ENCODE data around the gene PPP2R1A.
"Not testable (repeated sequence)": the region's sequence is repeated elsewhere in the genome, so short reads cannot be mapped to it uniquely, and the experiment has no call there.

The PPP2R1A gene

DNA sequence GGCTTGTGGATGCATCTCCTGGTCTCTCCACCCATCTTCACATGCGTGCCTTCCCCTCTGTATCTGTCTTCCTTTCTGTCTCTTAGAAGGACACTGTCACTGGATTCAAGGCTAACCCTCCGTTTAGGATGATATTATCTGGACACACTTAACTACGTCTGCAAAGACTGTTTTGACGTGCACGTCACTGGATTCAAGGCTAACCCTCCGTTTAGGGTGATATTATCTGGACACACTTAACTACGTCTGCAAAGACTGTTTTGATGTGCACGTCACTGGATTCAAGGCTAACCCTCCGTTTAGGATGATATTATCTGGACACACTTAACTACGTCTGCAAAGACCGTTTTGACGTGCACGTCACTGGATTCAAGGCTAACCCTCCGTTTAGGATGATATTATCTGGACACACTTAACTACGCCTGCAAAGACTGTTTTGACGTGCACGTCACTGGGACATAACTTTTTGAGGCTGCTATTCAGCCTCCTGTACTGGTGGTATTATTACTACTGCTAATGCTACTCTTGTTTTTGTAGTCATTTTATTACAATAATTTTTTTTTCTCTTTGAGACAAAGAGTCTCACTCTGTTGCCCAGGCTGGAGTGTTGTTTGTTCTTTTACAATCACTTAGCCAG is 11.0 kb downstream of the PPP2R1A start:
- not testable (repeated sequence) for DNase-seq (ENCODE audit: low read depth)

GRCh38 chr19:52206481-52206880 is 16.6 kb downstream of the PPP2R1A start:
- no peak for DNase-seq (ENCODE audit: low read depth)

GRCh38 chr19:52211203-52211602 is 21.4 kb downstream of the PPP2R1A start:
- DNase-seq (ENCODE audit: low read depth), result no peak

DNA sequence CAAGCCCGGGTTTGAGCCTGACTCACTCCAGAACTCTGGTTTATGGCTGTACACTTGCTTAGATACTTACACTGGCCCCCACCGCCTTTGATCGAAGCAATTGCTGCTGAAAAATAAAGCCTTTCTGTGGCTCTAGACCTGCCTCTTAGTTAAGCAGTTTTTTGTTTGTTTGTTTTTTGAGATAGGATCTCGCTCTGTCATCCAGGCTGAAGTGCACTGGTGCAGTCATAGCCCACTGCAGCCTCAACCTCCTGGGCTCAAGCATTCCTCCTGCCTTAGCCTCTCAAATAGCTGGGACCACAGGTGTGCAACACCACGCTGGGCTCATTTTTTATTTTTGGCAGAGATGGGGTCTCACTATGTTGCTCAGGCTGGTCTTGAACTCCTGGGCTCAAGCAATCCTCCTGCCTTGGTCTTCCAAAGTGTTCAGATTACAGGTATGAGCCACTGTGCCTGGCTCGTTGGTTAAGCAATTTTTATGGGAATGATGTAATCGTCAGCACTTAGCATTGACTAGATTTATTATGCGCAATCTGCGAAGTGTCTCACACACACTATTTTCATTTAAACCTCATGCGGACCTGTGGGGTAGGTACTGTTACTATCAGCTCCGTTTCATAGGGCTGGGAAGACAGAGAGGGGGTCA is 22.2 kb downstream of the PPP2R1A start:
- no peak for DNase-seq (ENCODE audit: low read depth)

GRCh38 chr19:52212572-52213255 is 22.9 kb downstream of the PPP2R1A start:
- DNase-seq (ENCODE audit: low read depth), result no peak

GRCh38 chr19:52214241-52214640 is 24.4 kb downstream of the PPP2R1A start:
- DNase-seq (ENCODE audit: low read depth), result no peak

DNA sequence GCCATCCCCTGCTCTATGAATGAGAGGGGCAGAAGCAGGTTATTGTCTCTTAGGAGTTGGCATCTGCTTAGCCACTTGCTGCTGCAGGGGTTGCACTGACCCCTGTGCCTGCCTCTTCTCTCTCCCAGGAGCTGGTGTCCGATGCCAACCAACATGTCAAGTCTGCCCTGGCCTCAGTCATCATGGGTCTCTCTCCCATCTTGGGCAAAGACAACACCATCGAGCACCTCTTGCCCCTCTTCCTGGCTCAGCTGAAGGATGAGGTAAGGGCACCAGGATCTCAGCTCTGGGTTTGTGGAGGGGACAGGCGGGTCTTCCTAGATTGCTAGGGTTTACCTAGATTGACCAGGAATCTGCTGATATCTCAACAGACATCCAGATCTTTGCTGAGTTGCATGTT is 26.5 kb downstream of the PPP2R1A start:
- no peak for DNase-seq (ENCODE audit: low read depth)

DNA sequence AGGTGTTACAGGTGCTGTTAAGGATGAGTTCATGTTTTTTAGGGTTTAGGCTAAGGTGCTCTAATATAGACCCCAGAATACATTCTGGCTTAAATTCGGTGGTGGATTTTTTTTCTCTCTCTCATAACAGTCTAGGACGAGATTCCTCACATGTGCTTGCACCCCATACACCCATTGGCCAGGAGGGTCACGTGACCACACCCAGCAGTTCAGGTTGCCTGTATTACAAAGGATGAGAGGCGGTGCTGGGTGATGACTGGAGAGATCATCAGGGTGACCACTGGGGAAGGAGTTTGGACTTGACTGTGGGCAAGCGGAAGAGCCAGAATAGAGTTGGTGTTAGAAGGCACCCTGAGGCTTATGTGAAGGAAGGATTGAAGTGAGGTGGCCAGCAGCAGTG is 27.7 kb downstream of the PPP2R1A start:
- DNase-seq (ENCODE audit: low read depth), result no peak

- no peak for DNase-seq (ENCODE audit: low read depth)
These were observed 29.8 kb downstream of the PPP2R1A start for GRCh38 chr19:52219611-52220010.

GRCh38 chr19:52221031-52221430 is 31.2 kb downstream of the PPP2R1A start:
- DNase-seq (ENCODE audit: low read depth), result no peak

GRCh38 chr19:52221831-52222375 is 32.1 kb downstream of the PPP2R1A start:
- DNase-seq (ENCODE audit: low read depth), result peak; percentile 51

DNA sequence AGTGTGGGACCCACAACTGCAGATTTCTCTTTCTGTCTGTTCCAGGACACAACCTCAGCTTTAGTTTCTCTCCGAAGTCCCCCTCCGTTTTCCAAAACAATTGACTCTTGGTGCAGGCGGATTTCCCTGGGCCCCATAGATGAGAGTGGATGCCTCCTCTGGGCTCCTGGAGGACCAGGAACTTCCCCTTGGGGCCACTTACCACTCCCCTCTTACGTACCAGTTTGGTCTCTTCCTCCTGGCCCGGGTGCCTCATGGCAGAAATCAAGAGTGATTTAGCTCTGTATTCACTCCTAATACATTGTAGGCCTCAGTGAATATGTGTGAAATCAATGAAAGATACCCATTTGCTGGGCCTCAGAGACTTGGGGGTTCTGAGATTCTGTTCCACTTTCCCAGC is 34.4 kb downstream of the PPP2R1A start:
- DNase-seq (ENCODE audit: low read depth), result no peak

DNA sequence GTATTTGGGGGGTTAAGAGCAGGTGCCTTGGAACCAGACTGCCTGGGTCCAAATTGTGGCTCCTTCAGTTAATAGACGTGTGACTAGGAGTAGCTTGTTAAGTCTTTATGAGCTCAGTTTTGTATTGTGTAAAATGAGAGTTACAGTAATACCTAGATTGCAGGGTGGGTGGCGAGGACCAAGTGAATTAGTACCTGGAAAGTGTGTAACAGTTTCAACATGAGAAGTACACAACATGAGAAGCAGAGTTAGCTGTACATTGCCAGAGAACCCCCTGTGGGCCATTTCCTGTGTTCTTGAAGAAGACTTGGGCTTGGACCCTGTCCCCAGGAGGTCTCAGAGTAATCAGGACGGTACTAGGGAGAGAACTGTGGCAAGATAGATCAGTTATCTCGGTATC is 36.8 kb downstream of the PPP2R1A start:
- no peak for DNase-seq (ENCODE audit: low read depth)

GRCh38 chr19:52227196-52227940 is 37.5 kb downstream of the PPP2R1A start:
- DNase-seq (ENCODE audit: low read depth), result no peak

- no peak for DNase-seq (ENCODE audit: low read depth)
These were observed 38.1 kb downstream of the PPP2R1A start for GRCh38 chr19:52227980-52228379.

DNA sequence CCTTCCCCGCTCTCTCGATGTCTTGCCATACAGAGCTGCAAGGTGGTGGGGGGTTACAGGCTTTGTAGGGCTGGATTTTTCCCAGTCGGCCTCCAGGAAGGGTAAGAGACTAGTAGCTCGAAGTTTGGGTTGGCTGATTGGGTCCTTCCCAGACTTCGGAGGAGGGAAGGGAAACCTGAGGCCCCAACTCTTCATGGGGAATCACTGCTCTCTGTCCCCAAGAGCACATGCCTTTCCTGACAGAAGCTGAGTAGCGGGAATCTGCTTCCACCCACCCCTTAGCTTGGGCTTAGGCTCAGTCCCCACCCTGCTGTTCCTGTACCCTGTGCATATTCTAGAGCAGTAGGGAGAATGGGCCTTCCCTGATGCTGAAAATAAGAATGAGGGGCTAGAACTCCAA is 39.7 kb downstream of the PPP2R1A start:
- no peak for DNase-seq (ENCODE audit: low read depth)

GRCh38 chr19:52230685-52231084 is 40.8 kb downstream of the PPP2R1A start:
- no peak for DNase-seq (ENCODE audit: low read depth)

- peak; percentile 16 for DNase-seq (ENCODE audit: low read depth)
These were observed 41.5 kb downstream of the PPP2R1A start for GRCh38 chr19:52231154-52231910.

GRCh38 chr19:52234406-52234805 is 44.6 kb downstream of the PPP2R1A start:
- DNase-seq (ENCODE audit: low read depth), result no peak

DNA sequence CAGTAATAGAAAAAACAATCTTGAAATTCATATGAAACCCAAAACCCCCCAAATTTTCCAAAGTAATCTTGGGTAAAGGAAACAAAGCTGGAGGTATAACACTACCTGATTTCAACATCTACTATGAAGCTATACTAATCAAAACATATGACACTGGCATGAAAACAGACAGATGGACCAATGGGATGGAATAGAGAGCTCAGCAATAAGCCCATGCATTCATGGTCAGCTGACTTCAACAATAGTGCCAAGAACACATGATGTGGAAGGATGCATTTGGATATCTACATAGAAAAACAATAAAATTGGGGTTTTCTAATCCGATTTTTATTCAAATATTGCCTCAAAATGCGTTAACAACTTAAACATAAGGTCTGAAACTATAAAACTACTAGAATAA is 47.3 kb downstream of the PPP2R1A start:
- DNase-seq (ENCODE audit: low read depth), result peak; percentile 27

GRCh38 chr19:52237771-52238400 is 48.0 kb downstream of the PPP2R1A start:
- DNase-seq (ENCODE audit: low read depth), result peak; percentile 69
